Panc1 (cell line): ENCODE results near the gene ANKLE2.

Source experiments
- CTCF ChIP-seq: fragments of 450-650 bp; IDR thresholded peaks from 2 replicates; pipeline ENCODE4 v1.5.1; 2017; ENCODE audit warnings: mild to moderate bottlenecking
- POLR2AphosphoS5 ChIP-seq: IDR thresholded peaks from 2 replicates; pipeline ENCODE4 v1.6.1; 2012; ENCODE audit warnings: mild to moderate bottlenecking, low read depth, low read length, moderate library complexity
- REST ChIP-seq, 2 experiments: IDR thresholded peaks; 2 replicates each; pipeline ENCODE4 v1.6.1; 2011 to 2012; ENCODE audit warnings: low read depth in 2 of 2, control low read depth in 1 of 2, low read length in 1 of 2, mild to moderate bottlenecking in 1 of 2, moderate library complexity in 1 of 2; ENCODE audit not compliant: insufficient read depth in 1 of 2
- TCF7L2 ChIP-seq: IDR thresholded peaks from 2 replicates; pipeline ENCODE4 v1.6.1; 2011; ENCODE audit warnings: mild to moderate bottlenecking, low read depth, low read length, inconsistent platforms

- TF ChIP-seq CTCF (no peak), POLR2AphosphoS5 (no peak), REST (IDR thresholded peaks at IDR 0.05; ENCODE audit: insufficient read depth in 1 of 2, low read depth in 2 of 2, low read length in 1 of 2) (no peak), TCF7L2 (no peak)
These were observed 63.3 kb downstream of the ANKLE2 start for GRCh38 chr12:132698341-132698740.
